ENCODE measurements around the gene AURKAIP1. TPM values are rescaled to one million over a fixed set of nuclear protein-coding genes. Genes with fewer than 3 reads are reported as not detected.

The AURKAIP1 gene
- total RNA-seq, 1 experiment from 2014 or later = 164 TPM

- H3K4me2 ChIP-seq = peak overlapping the region; percentile 93
- no peaks in the 10 kb centered on the region for H3K9me2 ChIP-seq (ENCODE audit: insufficient read depth)
- CTCF ChIA-PET = interaction anchor here (0.6 to 1.0 kb wide), 4 partner anchors 27 to 478 kb away, joined by 3 to 5 read pairs (median 4); partner anchors contain the start of gene AURKAIP1
- BruUV-seq (replicated peaks) = TSS peak; percentile 11
- peaks cover 62% of the 10 kb centered on the region for H3F3A ChIP-seq (ENCODE audit: insufficient read depth, low read depth)
- H3K27me3 ChIP-seq (ENCODE audit: insufficient read depth, low read depth) = no peaks in the 10 kb centered on the region
- H2AFZ ChIP-seq = peak overlapping the region; percentile 16; the same call in 1 of the 2 replicates
- H3K4me3 ChIP-seq = peak overlapping the region; percentile 85
- DNase-seq = peak; percentile 77 to 78
- TF ChIP-seq CTCF (conservative IDR thresholded peaks at IDR 0.05) (no peak), EZH2 (IDR thresholded peaks at IDR 0.05; ENCODE audit: low read depth) (no peak)
- no peaks in the 10 kb centered on the region for H3K9me3 ChIP-seq (ENCODE audit: insufficient read depth, low read depth)
- H4K20me1 ChIP-seq (ENCODE audit: insufficient read depth) = no peaks in the 10 kb centered on the region
- peak overlapping the region; percentile 56 for H3K27ac ChIP-seq
- peaks cover 57% of the 10 kb centered on the region for H3K79me2 ChIP-seq (ENCODE audit: low read depth)
- intact Hi-C loops (cut with micrococcal nuclease; ENCODE audit: unreplicated experiment) = loop anchor here (5.0 to 10.0 kb wide), 2 partner anchors 76 to 87 kb away; partner anchors contain the start of genes UBE2J2 and VWA1
- peaks cover 49% of the 10 kb centered on the region for H3K4me1 ChIP-seq (replicated peaks; ENCODE audit: insufficient read depth)
- POLR2A ChIA-PET (ENCODE audit: unreplicated experiment) = interaction anchor here (0.5 to 0.7 kb wide), 3 partner anchors 185 to 340 kb away, joined by 3 to 5 read pairs (median 4); no protein-coding TSS in a partner anchor
- no peaks in the 10 kb centered on the region for H3K36me3 ChIP-seq (ENCODE audit: low read depth)
These were observed 27.2 kb downstream of the AURKAIP1 start for GRCh38 chr1:1347663-1348419.

GRCh38 chr1:1347026-1347595 is 27.9 kb downstream of the AURKAIP1 start:
- Histone ChIP-seq H3K4me2 (peak overlapping the region; percentile 93), H3K27ac (peak overlapping the region; percentile 92), H3K4me3 (peak overlapping the region; percentile 85), H3K9me2 (ENCODE audit: insufficient read depth) (no peaks in the 10 kb centered on the region), H3K36me3 (ENCODE audit: low read depth) (peaks cover under 1% of the 10 kb centered on the region; the same call in 1 of the 2 replicates), H3F3A (ENCODE audit: insufficient read depth, low read depth) (peaks cover 62% of the 10 kb centered on the region), H2AFZ (no peak overlapping the region), H3K9me3 (ENCODE audit: insufficient read depth, low read depth) (no peaks in the 10 kb centered on the region), H3K79me2 (ENCODE audit: low read depth) (peaks cover 58% of the 10 kb centered on the region), H3K27me3 (ENCODE audit: insufficient read depth, low read depth) (no peaks in the 10 kb centered on the region), H4K20me1 (ENCODE audit: insufficient read depth) (no peaks in the 10 kb centered on the region), H3K4me1 (replicated peaks; ENCODE audit: insufficient read depth) (peaks cover 55% of the 10 kb centered on the region)
- BruUV-seq (replicated peaks) = no TSS peak
- ChIA-PET CTCF (no interaction called here), POLR2A (ENCODE audit: unreplicated experiment) (interaction anchor here (0.5 to 0.7 kb wide), 2 partner anchors 204 to 339 kb away, joined by 3 to 5 read pairs; no protein-coding TSS in a partner anchor)
- no peak for TF ChIP-seq CTCF (conservative IDR thresholded peaks at IDR 0.05)
- no peak for TF ChIP-seq EZH2 (IDR thresholded peaks at IDR 0.05; ENCODE audit: low read depth)
- intact Hi-C loops (cut with micrococcal nuclease; ENCODE audit: unreplicated experiment) = loop anchor here (5.0 to 10.0 kb wide), 2 partner anchors 75 to 88 kb away; partner anchors contain the start of genes UBE2J2 and VWA1
- DNase-seq = no peak

GRCh38 chr1:1346501-1346890 is 28.5 kb downstream of the AURKAIP1 start:
- intact Hi-C loops (cut with micrococcal nuclease; ENCODE audit: unreplicated experiment) = loop anchor here (5.0 to 10.0 kb wide), 2 partner anchors 74 to 88 kb away; partner anchors contain the start of genes UBE2J2 and VWA1

More at GRCh38 chr1:1346501-1346890, 28.5 kb downstream of the AURKAIP1 start:
- Histone ChIP-seq H3K9me3 (ENCODE audit: insufficient read depth, low read depth) (no peaks in the 10 kb centered on the region), H3F3A (ENCODE audit: insufficient read depth, low read depth) (peaks cover 61% of the 10 kb centered on the region), H3K36me3 (ENCODE audit: low read depth) (peaks cover 7% of the 10 kb centered on the region; the same call in 1 of the 2 replicates), H3K27me3 (ENCODE audit: insufficient read depth, low read depth) (no peaks in the 10 kb centered on the region), H4K20me1 (ENCODE audit: insufficient read depth) (no peaks in the 10 kb centered on the region), H3K4me3 (peak overlapping the region; percentile 85), H3K4me1 (replicated peaks; ENCODE audit: insufficient read depth) (peaks cover 53% of the 10 kb centered on the region), H3K9me2 (ENCODE audit: insufficient read depth) (no peaks in the 10 kb centered on the region), H3K27ac (peak overlapping the region; percentile 92), H3K79me2 (ENCODE audit: low read depth) (peaks cover 64% of the 10 kb centered on the region), H2AFZ (no peak overlapping the region), H3K4me2 (peak overlapping the region; percentile 93)
- CTCF ChIA-PET = no interaction called here
- POLR2A ChIA-PET (ENCODE audit: unreplicated experiment) = no interaction called here
- BruUV-seq (replicated peaks) = no TSS peak
- no peak for DNase-seq
- TF ChIP-seq CTCF (conservative IDR thresholded peaks at IDR 0.05) = no peak
- no peak for TF ChIP-seq EZH2 (IDR thresholded peaks at IDR 0.05; ENCODE audit: low read depth)

Measured in PC-9 (cell line).